NT2/D1 (cell line): ENCODE results near the gene SLC6A5.

Experiments
- SUZ12 ChIP-seq: IDR thresholded peaks from 2 replicates; pipeline ENCODE4 v1.6.1; 2011; ENCODE audit not compliant: insufficient read length, insufficient read depth; ENCODE audit errors: extremely low read depth
- YY1 ChIP-seq: IDR thresholded peaks from 2 replicates; pipeline ENCODE4 v1.6.1; 2011; ENCODE audit not compliant: insufficient read length, insufficient read depth

GRCh38 chr11:20661445-20661844 is 62.0 kb downstream of the SLC6A5 start:
- TF ChIP-seq SUZ12 (no peak), YY1 (no peak)
